GM23338 (cell line): ENCODE measurements around the gene GBP6. TPM values are rescaled to one million over a fixed set of nuclear protein-coding genes. Genes with fewer than 3 reads are reported as not detected.
"Not testable (repeated sequence)": the region's sequence is repeated elsewhere in the genome, so short reads cannot be mapped to it uniquely, and the experiment has no call there.

ENCODE experiments used
- ATAC-seq: fragments of 200-7000 bp; cut with Tn5 transposase; 3 replicates; pipeline ENCODE4 v1.9.1; 2020
- DNase-seq: peaks from one replicate; pipeline ENCODE4 v3.0.0-alpha.2; 2015; ENCODE audit warnings: low spot score
- H2AFZ ChIP-seq: fragments of 200-600 bp; sonication (generic); 2 replicates; pipeline ENCODE4 v1.8.0; 2016; ENCODE audit warnings: antibody characterized with exemption, mild to moderate bottlenecking, moderate library complexity
- H3F3A ChIP-seq: fragments of 200-600 bp; sonication (generic); replicated peaks from 2 replicates; pipeline ENCODE4 v1.8.0; 2017; ENCODE audit warnings: antibody characterized with exemption, mixed run types, low read depth
- H3K27ac ChIP-seq: fragments of 200-600 bp; sonication (generic); 2 replicates; pipeline ENCODE4 v1.6.1; 2016; ENCODE audit warnings: low read depth
- H3K27me3 ChIP-seq: fragments of 200-600 bp; sonication (generic); 2 replicates; pipeline ENCODE4 v1.8.0; 2016; ENCODE audit warnings: mild to moderate bottlenecking, mixed run types, moderate library complexity; ENCODE audit not compliant: insufficient read depth
- H3K36me3 ChIP-seq: fragments of 200-600 bp; sonication (generic); 2 replicates; pipeline ENCODE4 v1.8.0; 2016; ENCODE audit warnings: mild to moderate bottlenecking; ENCODE audit not compliant: insufficient read depth
- H3K4me1 ChIP-seq: fragments of 200-600 bp; sonication (generic); 2 replicates; pipeline ENCODE4 v1.8.0; 2016; ENCODE audit warnings: mild to moderate bottlenecking, moderate library complexity; ENCODE audit not compliant: insufficient read depth
- H3K4me2 ChIP-seq: fragments of 200-600 bp; sonication (generic); 2 replicates; pipeline ENCODE4 v1.7.1; 2017; ENCODE audit warnings: mixed run types
- H3K4me3 ChIP-seq: fragments of 200-600 bp; sonication (generic); 2 replicates; pipeline ENCODE4 v1.6.1; 2016; ENCODE audit warnings: mixed run types
- H3K79me2 ChIP-seq: fragments of 200-600 bp; sonication (generic); replicated peaks from 2 replicates; pipeline ENCODE4 v1.8.0; 2017; ENCODE audit warnings: mild to moderate bottlenecking; ENCODE audit not compliant: insufficient read depth
- H3K9me2 ChIP-seq: fragments of 200-600 bp; sonication (generic); 2 replicates; pipeline ENCODE4 v1.8.0; 2017; ENCODE audit not compliant: insufficient read depth
- H4K20me1 ChIP-seq: fragments of 200-600 bp; sonication (generic); replicated peaks from 2 replicates; pipeline ENCODE4 v1.8.0; 2017; ENCODE audit warnings: mild to moderate bottlenecking; ENCODE audit not compliant: insufficient read depth
- H3K27ac Mint-ChIP-seq: 2 replicates; pipeline ENCODE4 v1.8.0; 2020; ENCODE audit warnings: inconsistent platforms, mild to moderate bottlenecking, moderate library complexity, mixed read lengths
- H3K27me3 Mint-ChIP-seq: 3 replicates; pipeline ENCODE4 v1.8.0; 2022; ENCODE audit warnings: low read depth, mild to moderate bottlenecking, moderate library complexity, mixed read lengths, inconsistent platforms; ENCODE audit not compliant: insufficient read depth, poor library complexity
- H3K36me3 Mint-ChIP-seq: 3 replicates; pipeline ENCODE4 v1.8.0; 2021; ENCODE audit warnings: low read depth, mild to moderate bottlenecking, inconsistent platforms, moderate library complexity, mixed read lengths
- H3K4me1 Mint-ChIP-seq: 3 replicates; pipeline ENCODE4 v1.8.0; 2020; ENCODE audit warnings: mild to moderate bottlenecking, inconsistent platforms, mixed read lengths
- H3K4me3 Mint-ChIP-seq: 3 replicates; pipeline ENCODE4 v1.8.0; 2021; ENCODE audit warnings: moderate library complexity, mild to moderate bottlenecking, inconsistent platforms, mixed read lengths
- H3K9me3 Mint-ChIP-seq: 3 replicates; pipeline ENCODE4 v1.8.0; 2020; ENCODE audit warnings: moderate library complexity, mild to moderate bottlenecking, inconsistent platforms, mixed read lengths
- EZH2phosphoT487 ChIP-seq: fragments of 200-600 bp; sonication (generic); IDR thresholded peaks from one replicate; pipeline ENCODE4 v1.8.1; 2018; ENCODE audit warnings: antibody characterized with exemption; ENCODE audit not compliant: unreplicated experiment
- NANOG ChIP-seq: IDR thresholded peaks from 2 replicates; pipeline ENCODE4 v1.6.1; 2016; ENCODE audit warnings: antibody characterized with exemption, borderline replicate concordance
- polyA plus RNA-seq: library from polyadenylated mRNA; unstranded; fragments of >200 nt; fragmentation: Nextera tagmentation; extraction: Ambion mirVana; gene quantifications from 2 replicates; pipeline ENCODE4 v1.2.1, GENCODE V29; 2016
- total RNA-seq: library from RNA; depleted of rRNA; stranded (reverse); fragments of >200 nt; shearing (Covaris generic); gene quantifications from 2 replicates; pipeline ENCODE4 v1.2.3, GENCODE V29; 2014
- TF ChIP-seq, protein P1 (sequence below): fragments of 250-450 bp; sonication (Bioruptor Pico); IDR thresholded peaks from 2 replicates; pipeline ENCODE4 v1.5.0; 2020; ENCODE audit warnings: mild to moderate bottlenecking, moderate library complexity

The GBP6 gene
- total and polyA plus RNA-seq, 2 experiments from 2014 or later = not detected

GRCh38 chr1:89345479-89345878, 18.4 kb upstream of the GBP6 start:
- H3K27me3 ChIP-seq, H3K36me3 Mint-ChIP-seq, H2AFZ ChIP-seq, H3K9me3 Mint-ChIP-seq, H3K4me3 ChIP-seq, H3K4me3 Mint-ChIP-seq, DNase-seq, H3K4me1 Mint-ChIP-seq, H3K27ac ChIP-seq, H3K27ac Mint-ChIP-seq, H3K4me1 ChIP-seq, H3K4me2 ChIP-seq, H3K27me3 Mint-ChIP-seq, H3K79me2 ChIP-seq, H3F3A ChIP-seq, H3K9me2 ChIP-seq, ATAC-seq, H4K20me1 ChIP-seq, H3K36me3 ChIP-seq: not testable (repeated sequence)

GRCh38 chr1:89347296-89347695, 16.6 kb upstream of the GBP6 start:
- Histone ChIP-seq H3F3A (no peaks in the 10 kb centered on the region), H3K79me2 (no peaks in the 10 kb centered on the region), H3K27ac (no peak overlapping the region), H3K36me3 (no peaks in the 10 kb centered on the region), H4K20me1 (no peaks in the 10 kb centered on the region), H3K27me3 (no peaks in the 10 kb centered on the region), H2AFZ (no peak overlapping the region), H3K4me3 (no peak overlapping the region), H3K4me2 (no peak overlapping the region), H3K4me1 (no peaks in the 10 kb centered on the region), H3K9me2 (0 out of 2 replicates have a peak, but pooled peaks cover 3% of the 10 kb centered on the region)
- no peaks in the 10 kb centered on the region for H3K27me3 Mint-ChIP-seq
- ATAC-seq (no peak), DNase-seq (no peak)
- no peaks in the 10 kb centered on the region for H3K36me3 Mint-ChIP-seq
- H3K27ac Mint-ChIP-seq = no peak overlapping the region
- TF ChIP-seq NANOG = no peak
- TF ChIP-seq EZH2phosphoT487 = no peak
- TF ChIP-seq, protein P1, sequence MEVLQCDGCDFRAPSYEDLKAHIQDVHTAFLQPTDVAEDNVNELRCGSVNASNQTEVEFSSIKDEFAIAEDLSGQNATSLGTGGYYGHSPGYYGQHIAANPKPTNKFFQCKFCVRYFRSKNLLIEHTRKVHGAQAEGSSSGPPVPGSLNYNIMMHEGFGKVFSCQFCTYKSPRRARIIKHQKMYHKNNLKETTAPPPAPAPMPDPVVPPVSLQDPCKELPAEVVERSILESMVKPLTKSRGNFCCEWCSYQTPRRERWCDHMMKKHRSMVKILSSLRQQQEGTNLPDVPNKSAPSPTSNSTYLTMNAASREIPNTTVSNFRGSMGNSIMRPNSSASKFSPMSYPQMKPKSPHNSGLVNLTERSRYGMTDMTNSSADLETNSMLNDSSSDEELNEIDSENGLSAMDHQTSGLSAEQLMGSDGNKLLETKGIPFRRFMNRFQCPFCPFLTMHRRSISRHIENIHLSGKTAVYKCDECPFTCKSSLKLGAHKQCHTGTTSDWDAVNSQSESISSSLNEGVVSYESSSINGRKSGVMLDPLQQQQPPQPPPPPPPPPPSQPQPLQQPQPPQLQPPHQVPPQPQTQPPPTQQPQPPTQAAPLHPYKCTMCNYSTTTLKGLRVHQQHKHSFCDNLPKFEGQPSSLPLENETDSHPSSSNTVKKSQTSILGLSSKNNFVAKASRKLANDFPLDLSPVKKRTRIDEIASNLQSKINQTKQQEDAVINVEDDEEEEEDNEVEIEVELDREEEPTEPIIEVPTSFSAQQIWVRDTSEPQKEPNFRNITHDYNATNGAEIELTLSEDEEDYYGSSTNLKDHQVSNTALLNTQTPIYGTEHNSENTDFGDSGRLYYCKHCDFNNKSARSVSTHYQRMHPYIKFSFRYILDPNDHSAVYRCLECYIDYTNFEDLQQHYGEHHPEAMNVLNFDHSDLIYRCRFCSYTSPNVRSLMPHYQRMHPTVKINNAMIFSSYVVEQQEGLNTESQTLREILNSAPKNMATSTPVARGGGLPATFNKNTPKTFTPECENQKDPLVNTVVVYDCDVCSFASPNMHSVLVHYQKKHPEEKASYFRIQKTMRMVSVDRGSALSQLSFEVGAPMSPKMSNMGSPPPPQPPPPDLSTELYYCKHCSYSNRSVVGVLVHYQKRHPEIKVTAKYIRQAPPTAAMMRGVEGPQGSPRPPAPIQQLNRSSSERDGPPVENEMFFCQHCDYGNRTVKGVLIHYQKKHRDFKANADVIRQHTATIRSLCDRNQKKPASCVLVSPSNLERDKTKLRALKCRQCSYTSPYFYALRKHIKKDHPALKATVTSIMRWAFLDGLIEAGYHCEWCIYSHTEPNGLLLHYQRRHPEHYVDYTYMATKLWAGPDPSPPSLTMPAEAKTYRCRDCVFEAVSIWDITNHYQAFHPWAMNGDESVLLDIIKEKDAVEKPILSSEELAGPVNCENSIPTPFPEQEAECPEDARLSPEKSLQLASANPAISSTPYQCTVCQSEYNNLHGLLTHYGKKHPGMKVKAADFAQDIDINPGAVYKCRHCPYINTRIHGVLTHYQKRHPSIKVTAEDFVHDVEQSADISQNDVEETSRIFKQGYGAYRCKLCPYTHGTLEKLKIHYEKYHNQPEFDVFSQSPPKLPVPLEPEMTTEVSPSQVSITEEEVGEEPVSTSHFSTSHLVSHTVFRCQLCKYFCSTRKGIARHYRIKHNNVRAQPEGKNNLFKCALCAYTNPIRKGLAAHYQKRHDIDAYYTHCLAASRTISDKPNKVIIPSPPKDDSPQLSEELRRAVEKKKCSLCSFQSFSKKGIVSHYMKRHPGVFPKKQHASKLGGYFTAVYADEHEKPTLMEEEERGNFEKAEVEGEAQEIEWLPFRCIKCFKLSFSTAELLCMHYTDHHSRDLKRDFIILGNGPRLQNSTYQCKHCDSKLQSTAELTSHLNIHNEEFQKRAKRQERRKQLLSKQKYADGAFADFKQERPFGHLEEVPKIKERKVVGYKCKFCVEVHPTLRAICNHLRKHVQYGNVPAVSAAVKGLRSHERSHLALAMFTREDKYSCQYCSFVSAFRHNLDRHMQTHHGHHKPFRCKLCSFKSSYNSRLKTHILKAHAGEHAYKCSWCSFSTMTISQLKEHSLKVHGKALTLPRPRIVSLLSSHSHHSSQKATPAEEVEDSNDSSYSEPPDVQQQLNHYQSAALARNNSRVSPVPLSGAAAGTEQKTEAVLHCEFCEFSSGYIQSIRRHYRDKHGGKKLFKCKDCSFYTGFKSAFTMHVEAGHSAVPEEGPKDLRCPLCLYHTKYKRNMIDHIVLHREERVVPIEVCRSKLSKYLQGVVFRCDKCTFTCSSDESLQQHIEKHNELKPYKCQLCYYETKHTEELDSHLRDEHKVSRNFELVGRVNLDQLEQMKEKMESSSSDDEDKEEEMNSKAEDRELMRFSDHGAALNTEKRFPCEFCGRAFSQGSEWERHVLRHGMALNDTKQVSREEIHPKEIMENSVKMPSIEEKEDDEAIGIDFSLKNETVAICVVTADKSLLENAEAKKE (CRISPR knock-in tag) = no peak
- peaks cover 7% of the 10 kb centered on the region; the same call in 2 of the 3 replicates for H3K4me1 Mint-ChIP-seq
- no peaks in the 10 kb centered on the region; the same call in 2 of the 3 replicates for H3K9me3 Mint-ChIP-seq
- H3K4me3 Mint-ChIP-seq = no peak overlapping the region
